ENCODE data around the gene TRIM59.

TRIM59 gene

GRCh38 chr3:160390565-160391138 is 58.9 kb downstream of the TRIM59 start:
- TF ChIP-seq MAX (IDR thresholded peaks at IDR 0.05; ENCODE audit: low read depth, low read length) (no peak), MYC (IDR thresholded peaks at IDR 0.05; ENCODE audit: low read depth, low read length) (no peak), POLR2A (IDR thresholded peaks at IDR 0.05; ENCODE audit: extremely low read depth, insufficient read length) (no peak), CTCF (IDR thresholded peaks at IDR 0.05; ENCODE audit: low read depth, low read length) (no peak)
- no peak for DNase-seq (ENCODE audit: low read depth)
- H3K4me3 ChIP-seq (ENCODE audit: low read depth, low read length), result no peak overlapping the region

Measured in NB4 (cell line).